HG02623 (cell line): ENCODE data around the gene ACSL3.

ENCODE experiments used
- ATAC-seq: cut with Tn5 transposase; IDR thresholded peaks from one replicate; pipeline ENCODE4 v1.9.1; 2021; ENCODE audit warnings: moderate library complexity; ENCODE audit not compliant: unreplicated experiment

ACSL3 gene

GRCh38 chr2:222878877-222879603, 18.2 kb downstream of the ACSL3 start:
- ATAC-seq: no peak

GRCh38 chr2:222879604-222879933, 18.7 kb downstream of the ACSL3 start:
- no peak for ATAC-seq

GRCh38 chr2:222882484-222882928, 21.7 kb downstream of the ACSL3 start:
- ATAC-seq: no peak

GRCh38 chr2:222883420-222883819, 22.6 kb downstream of the ACSL3 start:
- no peak for ATAC-seq

- no peak for ATAC-seq
Measured at GRCh38 chr2:222884114-222884771, 23.4 kb downstream of the ACSL3 start.

- no peak for ATAC-seq
Measured at GRCh38 chr2:222884805-222885424, 24.1 kb downstream of the ACSL3 start.

- ATAC-seq: no peak
Measured at GRCh38 chr2:222887124-222887523, 26.3 kb downstream of the ACSL3 start.

GRCh38 chr2:222888716-222889115, 27.9 kb downstream of the ACSL3 start:
- no peak for ATAC-seq

- no peak for ATAC-seq
Measured at GRCh38 chr2:222891890-222892289, 31.1 kb downstream of the ACSL3 start.

GRCh38 chr2:222892321-222892720, 31.5 kb downstream of the ACSL3 start:
- ATAC-seq: no peak

- ATAC-seq: no peak
Measured at GRCh38 chr2:222892761-222893160, 31.9 kb downstream of the ACSL3 start.

- ATAC-seq: no peak
Measured at GRCh38 chr2:222893716-222894115, 32.9 kb downstream of the ACSL3 start.

- ATAC-seq: no peak
Measured at GRCh38 chr2:222895144-222895543, 34.3 kb downstream of the ACSL3 start.

GRCh38 chr2:222897898-222898297, 37.1 kb downstream of the ACSL3 start:
- no peak for ATAC-seq

- no peak for ATAC-seq
Measured at GRCh38 chr2:222899413-222900181, 38.8 kb downstream of the ACSL3 start.

GRCh38 chr2:222900354-222900753, 39.5 kb downstream of the ACSL3 start:
- ATAC-seq: no peak

GRCh38 chr2:222902660-222903059, 41.8 kb downstream of the ACSL3 start:
- no peak for ATAC-seq

GRCh38 chr2:222903234-222904220, 42.7 kb downstream of the ACSL3 start:
- ATAC-seq: peak; percentile 67

GRCh38 chr2:222904557-222905258, 43.9 kb downstream of the ACSL3 start:
- no peak for ATAC-seq

GRCh38 chr2:222907048-222907447, 46.2 kb downstream of the ACSL3 start:
- ATAC-seq: no peak
